ENCODE measurements around the gene RPL15. TPM values are rescaled to one million over a fixed set of nuclear protein-coding genes. Genes with fewer than 3 reads are reported as not detected.

RPL15 gene
- total RNA-seq, 1 experiment from 2014 or later: 2,437 TPM

DNA sequence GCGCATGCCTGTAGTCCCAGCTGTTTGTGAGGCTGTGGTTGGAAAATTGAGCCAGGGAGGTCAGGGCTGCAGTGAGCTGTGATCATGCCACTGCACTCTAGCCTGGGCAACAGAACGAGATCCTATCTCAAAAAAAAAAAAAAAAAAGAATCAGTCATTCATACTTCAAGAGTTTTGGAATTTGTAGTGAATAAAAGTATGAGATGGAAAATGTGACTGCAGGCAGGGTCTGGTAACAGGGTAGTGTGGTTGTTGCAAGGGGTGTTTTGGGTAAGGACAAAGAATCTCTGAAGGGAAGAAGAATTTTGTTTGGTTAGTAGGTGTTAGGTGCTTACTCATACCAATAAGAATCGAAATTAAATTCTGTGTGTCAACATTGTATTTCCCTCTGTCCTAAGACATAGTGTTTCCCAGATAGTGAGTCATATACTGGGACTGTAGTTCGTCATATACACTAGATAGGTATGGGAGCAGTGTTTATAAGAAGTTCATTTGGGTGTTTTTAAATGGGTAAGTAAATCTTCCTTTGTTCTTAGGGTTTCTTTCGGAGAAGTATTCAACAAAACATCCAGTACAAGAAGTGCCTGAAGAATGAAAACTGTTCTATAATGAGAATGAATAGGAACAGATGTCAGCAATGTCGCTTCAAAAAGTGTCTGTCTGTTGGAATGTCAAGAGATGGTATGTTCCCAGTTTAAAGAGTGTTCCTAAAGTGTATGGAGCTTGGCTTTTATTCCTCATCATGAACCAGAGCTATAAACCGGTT, 42.4 kb downstream of the RPL15 start:
- DNase-seq (ENCODE audit: extremely low read depth, low read depth): peak; percentile 37

DNA sequence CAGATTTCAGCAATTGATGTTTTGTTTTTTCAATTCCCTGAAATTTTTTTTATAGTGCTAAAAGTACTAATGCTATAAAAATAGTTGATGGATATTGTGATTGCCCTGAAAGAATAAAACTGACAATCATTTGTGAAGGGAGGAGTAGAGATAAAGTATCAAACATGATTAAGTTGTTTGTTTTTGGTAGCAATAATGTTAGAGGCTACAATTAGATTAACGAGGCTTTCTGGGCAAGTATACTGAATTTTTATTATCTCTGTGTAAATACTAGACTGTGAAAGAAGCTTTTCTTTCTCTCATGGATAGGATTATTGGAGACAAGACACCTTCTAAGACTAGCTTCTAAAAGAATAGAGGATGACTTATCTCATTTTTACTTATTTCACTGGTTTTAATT, 43.7 kb downstream of the RPL15 start:
- no peak for DNase-seq (ENCODE audit: extremely low read depth, low read depth)

DNA sequence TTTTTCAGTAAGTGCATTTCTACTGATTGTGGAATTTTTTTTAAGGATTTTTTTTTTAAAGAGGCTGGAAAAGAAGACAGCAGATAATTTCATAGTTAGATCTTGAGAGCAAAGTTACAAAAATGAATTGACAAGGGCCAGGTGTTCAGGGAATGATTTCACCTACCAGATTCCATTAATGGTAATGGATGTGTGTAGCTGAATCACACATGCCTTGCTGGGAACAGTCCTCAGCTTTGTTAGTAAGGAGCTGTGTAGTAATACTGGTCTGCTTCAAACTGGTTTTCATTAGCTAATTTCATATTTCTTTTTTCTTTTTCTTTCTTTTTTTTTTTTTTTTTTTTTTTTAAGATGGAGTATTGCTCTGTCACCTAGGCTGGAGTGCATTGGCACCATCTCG, 44.1 kb downstream of the RPL15 start:
- DNase-seq (ENCODE audit: extremely low read depth, low read depth): no peak

DNA sequence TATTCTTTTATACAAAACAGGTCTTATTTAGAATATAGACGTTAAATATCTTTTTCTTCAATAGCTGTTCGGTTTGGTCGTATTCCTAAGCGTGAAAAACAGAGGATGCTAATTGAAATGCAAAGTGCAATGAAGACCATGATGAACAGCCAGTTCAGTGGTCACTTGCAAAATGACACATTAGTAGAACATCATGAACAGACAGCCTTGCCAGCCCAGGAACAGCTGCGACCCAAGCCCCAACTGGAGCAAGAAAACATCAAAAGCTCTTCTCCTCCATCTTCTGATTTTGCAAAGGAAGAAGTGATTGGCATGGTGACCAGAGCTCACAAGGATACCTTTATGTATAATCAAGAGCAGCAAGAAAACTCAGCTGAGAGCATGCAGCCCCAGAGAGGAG, 45.0 kb downstream of the RPL15 start:
- no peak for DNase-seq (ENCODE audit: extremely low read depth, low read depth)

DNA sequence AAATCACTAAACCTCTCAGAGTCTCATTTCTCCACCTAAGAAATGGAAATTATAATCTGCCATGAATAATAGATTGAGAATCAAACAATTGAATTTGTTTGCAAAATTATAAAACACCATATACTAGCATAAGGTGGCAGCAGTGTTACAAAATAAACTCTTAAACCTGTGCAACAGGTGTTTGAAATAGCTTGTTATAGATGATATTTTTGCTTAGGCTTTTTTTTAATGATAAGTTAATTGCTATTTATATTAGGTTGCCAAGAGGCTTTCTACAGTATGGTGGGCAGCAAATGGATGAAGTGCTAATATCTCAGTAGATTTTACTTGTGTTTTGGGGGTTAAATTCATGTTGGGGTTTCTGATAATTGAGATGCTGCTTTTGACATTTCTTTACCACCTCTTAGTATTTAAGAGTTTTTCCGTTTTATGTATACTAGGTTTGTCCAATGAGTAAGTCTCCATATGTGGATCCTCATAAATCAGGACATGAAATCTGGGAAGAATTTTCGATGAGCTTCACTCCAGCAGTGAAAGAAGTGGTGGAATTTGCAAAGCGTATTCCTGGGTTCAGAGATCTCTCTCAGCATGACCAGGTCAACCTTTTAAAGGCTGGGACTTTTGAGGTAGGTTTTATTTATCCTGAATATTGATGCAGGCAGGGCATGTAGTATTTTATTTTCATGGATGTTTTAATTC, 47.8 kb downstream of the RPL15 start:
- DNase-seq (ENCODE audit: extremely low read depth, low read depth): no peak

DNA sequence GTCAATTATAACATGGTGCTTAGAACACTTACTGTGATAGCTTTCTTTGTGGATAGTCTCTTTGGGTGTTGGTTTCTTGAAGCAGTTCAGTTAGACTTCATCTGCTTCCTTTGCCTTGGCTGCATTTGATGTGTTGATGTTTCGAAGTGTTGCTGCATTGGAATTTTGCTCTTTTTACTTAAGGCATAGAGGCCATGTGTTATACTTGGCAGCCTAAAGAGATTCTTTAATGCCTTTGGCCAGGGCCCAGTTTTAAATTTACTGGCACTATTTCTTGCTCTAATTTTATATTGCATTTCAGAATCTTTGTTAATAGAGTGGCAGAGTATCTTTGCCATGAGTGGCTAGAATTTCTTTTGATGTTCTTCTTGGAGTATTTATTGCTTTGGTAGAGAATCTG, 49.4 kb downstream of the RPL15 start:
- DNase-seq (ENCODE audit: extremely low read depth, low read depth): no peak

DNA sequence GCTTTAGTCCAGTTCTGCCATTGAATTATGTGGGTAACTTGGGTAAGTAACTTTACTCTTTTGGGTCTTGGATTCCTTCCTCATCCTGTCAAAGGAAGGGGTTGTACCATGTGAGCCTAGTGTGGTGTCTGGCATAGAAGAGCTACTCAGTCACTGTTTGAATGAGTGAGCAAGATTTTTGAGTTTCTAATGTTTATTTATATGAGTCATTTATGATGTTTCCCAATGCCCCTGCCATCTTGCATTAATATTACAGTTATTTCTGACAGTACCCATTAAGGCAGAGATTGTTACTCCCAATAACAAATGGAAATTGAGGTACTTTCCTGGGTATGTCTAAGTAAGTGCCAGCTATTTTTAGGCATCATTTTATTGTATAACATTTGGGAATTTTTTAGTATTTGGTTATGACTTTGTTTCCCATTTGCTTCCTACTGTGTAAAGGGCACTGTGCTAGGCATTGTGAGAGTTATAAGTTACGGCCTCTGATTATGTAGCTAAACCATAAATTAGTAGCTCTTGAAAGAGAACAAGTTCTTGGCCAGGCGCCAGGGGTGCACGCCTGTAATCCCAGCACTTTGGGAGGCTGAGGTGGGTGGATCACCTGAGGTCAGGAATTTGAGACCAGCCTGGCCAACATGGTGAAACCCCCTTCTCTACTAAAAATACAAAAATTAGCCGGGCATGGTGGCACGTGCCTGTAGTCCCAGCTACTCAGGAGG, 51.7 kb downstream of the RPL15 start:
- peak; percentile 30 for DNase-seq (ENCODE audit: extremely low read depth, low read depth)

DNA sequence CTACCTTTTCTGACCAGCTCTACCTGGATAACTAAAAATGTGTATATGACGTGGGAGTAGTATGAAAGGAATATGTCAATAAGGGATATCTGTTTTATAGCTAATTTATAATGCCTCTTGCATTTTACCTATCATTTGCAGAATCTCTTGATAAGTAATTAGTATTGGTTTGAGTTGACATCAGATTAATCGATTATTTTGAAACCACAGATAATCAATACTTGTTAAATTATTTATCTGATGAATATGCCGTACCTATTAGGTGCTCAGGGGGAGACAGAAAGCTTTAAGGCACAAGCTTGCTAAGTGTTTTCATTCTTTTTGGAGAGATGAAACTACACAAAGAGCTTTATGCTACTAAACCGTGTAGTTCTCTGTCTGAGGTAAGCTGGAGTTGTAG, 52.5 kb downstream of the RPL15 start:
- no peak for DNase-seq (ENCODE audit: extremely low read depth, low read depth)

Other genes with a start within 250 kb of the RPL15 start
- 77.1 and 87.2 TPM in 2 replicates for gene UBE2E1, start 111.2 kb upstream of the RPL15 start, total RNA-seq (2014; rRNA removed; shearing (Covaris generic))
- gene NKIRAS1, start 142 bp upstream of the RPL15 start, total RNA-seq (2014; rRNA removed; shearing (Covaris generic)): 12.6 and 14.1 TPM in 2 replicates
- gene NR1D2, start 28.2 kb downstream of the RPL15 start, total RNA-seq (2014; rRNA removed; shearing (Covaris generic)): 16.9 and 19.4 TPM in 2 replicates